Stomach smooth muscle (tissue), 2 donors: Measurements from ENCODE around the gene SH3D19.
"Not testable (repeated sequence)": the region's sequence is repeated elsewhere in the genome, so short reads cannot be mapped to it uniquely, and the experiment has no call there.

Experiments used
- H3K27ac ChIP-seq: one replicate; pipeline ENCODE4 v1.7.0; 2013; ENCODE audit warnings: mild to moderate bottlenecking, low read length, inconsistent platforms
- H3K27me3 ChIP-seq, 2 donors: one replicate each; pipeline ENCODE4 v1.7.0; 2013; ENCODE audit warnings: low read length in 2 of 2; ENCODE audit not compliant: insufficient read depth in 2 of 2, control insufficient read depth in 1 of 2
- H3K36me3 ChIP-seq, 2 donors: one replicate each; pipeline ENCODE4 v1.7.0; 2013; ENCODE audit warnings: low read length in 2 of 2; ENCODE audit not compliant: control insufficient read depth in 2 of 2, insufficient read depth in 2 of 2
- H3K4me1 ChIP-seq: one replicate; pipeline ENCODE4 v1.7.0; 2013; ENCODE audit warnings: low read length; ENCODE audit not compliant: control insufficient read depth, insufficient read depth
- H3K4me3 ChIP-seq, 2 donors: one replicate each; pipeline ENCODE4 v1.7.0; 2013; ENCODE audit warnings: low read length in 2 of 2
- H3K9ac ChIP-seq, 2 donors: one replicate each; pipeline ENCODE4 v1.7.0; 2013; ENCODE audit warnings: low read length in 2 of 2, mild to moderate bottlenecking in 1 of 2
- H3K9me3 ChIP-seq, 2 donors: one replicate each; pipeline ENCODE4 v1.7.0; 2013; ENCODE audit warnings: low read length in 2 of 2; ENCODE audit not compliant: control insufficient read depth in 2 of 2
- donor health status: healthy.
- donor health status: Pancreatic carcinoma.

The SH3D19 gene

DNA sequence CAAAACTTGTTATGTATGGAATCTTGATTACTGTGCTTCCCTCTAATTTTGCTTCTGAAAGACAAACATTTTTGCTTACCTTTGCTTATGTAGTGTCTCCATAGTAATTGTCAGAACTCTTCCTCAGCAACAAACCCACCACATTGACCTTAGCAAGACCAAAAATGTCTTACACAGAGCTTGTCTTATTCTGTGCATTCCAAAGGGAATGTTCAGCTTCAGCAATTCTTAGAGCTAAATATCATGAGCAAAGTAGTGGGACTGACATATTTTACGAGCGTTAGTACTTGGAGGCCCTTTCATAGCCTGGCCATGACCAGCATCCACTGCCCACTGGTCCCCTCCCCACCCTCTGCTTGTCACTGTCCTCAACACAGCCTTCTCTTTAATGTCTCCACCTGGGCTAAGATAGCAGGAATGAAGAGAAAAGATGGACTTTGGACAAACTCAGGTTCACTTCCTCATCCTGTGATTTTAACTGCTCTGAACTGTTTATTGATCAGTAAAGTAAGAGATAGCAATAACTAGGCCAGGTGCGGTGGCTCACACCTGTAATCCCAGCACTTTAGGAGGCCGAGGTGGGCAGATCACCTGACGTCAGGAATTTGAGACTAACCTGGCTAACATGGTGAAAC is 15.5 kb upstream of the SH3D19 start:
- H3K4me1 ChIP-seq: no peaks in the 10 kb centered on the region
- no peak overlapping the region for H3K4me3 ChIP-seq
- H3K9me3 ChIP-seq: no peaks in the 10 kb centered on the region
- no peak overlapping the region for H3K9ac ChIP-seq
- no peaks in the 10 kb centered on the region for H3K27me3 ChIP-seq
- H3K27ac ChIP-seq: no peak overlapping the region
- H3K36me3 ChIP-seq: no peaks in the 10 kb centered on the region

DNA sequence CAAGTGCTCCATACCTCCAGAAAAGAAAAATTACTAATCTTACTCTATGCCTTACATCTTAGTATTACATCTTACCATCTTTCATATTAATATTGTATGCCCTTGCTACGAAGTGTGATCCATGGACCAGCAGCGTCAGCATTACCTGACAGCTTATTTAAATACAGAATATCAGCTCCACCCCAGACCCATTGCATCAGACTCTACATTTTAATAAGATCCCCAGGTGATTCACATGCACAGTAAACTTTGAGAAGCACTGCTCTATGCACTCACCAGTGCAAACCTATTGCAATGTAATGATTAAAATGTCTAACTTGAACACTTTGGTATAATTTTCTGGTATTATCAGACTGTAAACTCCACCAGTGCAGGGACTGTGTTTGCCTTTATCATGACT is 14.1 kb upstream of the SH3D19 start:
- Histone ChIP-seq H3K27me3 (no peaks in the 10 kb centered on the region), H3K4me1 (no peaks in the 10 kb centered on the region), H3K36me3 (no peaks in the 10 kb centered on the region), H3K4me3 (no peak overlapping the region), H3K27ac (no peak overlapping the region), H3K9ac (no peak overlapping the region), H3K9me3 (no peaks in the 10 kb centered on the region)

DNA sequence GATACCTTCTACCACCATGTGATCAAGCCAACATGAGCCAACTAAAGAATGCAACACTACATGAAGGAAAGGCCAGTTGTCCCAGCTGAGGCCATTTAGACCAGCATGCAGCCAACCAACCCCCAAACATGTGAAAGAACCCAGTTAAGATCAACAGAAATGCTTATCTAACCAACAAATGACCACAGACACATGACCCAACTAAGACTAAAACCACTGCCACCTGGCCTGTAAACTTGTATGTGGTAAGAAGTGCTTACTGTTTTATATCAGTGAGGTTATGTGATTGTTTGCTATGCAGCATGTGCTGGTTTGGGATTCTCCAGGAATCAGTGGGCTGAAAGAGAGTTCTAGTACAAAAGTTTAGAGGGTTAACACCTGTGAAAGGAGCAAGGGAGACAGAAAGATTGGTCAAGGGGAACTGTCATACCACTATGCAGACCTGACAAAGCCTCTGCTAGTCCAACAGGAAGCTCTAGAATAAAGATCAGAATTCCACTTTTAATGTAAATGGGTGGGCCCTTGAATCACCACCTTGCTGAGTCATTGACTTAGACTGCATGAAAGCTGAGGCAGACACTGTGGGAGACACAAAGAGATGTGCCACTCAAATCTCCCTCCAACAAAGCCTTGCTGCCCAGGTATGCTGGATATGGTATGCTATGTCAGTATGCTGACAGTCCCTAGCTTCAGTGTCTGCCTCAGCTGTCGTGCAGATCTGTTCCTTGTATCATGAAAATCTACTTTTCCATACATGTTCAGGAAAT is 6.1 kb upstream of the SH3D19 start:
- Histone ChIP-seq H3K4me1 (no peaks in the 10 kb centered on the region), H3K4me3 (no peak overlapping the region), H3K36me3 (no peaks in the 10 kb centered on the region), H3K9ac (no peak overlapping the region), H3K27ac (no peak overlapping the region), H3K27me3 (no peaks in the 10 kb centered on the region), H3K9me3 (no peaks in the 10 kb centered on the region)

DNA sequence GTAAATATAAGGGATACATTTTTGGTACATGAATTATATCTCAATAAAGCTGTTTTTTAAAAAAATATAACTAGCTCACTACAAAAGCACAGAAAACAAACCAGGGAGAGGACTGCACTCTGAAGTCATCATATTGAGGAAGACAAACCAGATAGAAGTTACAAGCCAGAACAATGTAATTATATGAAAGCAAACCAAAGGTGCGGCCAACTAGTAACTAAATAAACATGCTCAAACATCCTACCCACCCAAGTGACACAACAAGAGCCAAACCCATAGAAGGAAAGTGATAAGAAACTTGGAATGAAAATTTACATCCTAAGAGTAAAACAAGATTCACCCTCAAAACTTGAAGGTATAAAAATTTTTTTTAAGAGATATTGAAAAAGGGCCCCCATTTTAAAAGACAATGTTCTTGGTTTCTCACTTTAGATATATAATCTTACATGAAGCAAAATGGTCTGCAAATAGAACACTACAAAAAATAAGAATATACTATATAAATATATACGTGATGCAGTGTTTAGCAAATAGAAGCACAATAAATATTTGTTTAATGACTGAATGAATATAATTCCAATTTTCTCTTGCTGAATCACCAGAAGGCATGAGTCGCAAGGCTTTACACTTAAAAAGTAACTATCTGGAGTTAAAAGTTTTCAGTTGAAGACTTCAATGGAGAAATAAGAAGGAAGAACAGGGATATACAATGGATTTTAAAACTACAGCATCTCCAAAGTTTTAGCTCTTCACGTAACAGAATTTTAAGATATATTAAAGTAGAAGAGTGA is 4.0 kb upstream of the SH3D19 start:
- Histone ChIP-seq H3K27ac (no peak overlapping the region), H3K4me3 (no peak overlapping the region), H3K36me3 (no peaks in the 10 kb centered on the region), H3K9me3 (no peaks in the 10 kb centered on the region), H3K4me1 (no peaks in the 10 kb centered on the region), H3K9ac (no peak overlapping the region), H3K27me3 (no peaks in the 10 kb centered on the region)

DNA sequence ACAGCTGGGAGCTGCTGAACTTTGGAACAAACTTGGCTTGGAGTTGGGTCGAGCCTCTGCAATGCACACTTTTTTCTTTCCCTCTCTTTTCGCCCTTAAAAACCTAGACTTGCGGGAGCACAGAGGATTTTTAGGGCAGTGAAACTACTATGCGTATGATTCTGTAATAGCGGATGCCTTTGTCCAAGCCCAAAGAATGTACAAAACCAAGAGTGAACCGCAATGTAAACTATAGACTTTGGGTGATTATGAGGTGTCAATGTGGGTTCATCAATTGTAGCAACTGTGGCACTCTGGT is 493 bp upstream of the SH3D19 start:
- H3K27me3 ChIP-seq: no peaks in the 10 kb centered on the region
- peak overlapping the region; percentile 84 to 90 for H3K4me3 ChIP-seq
- H3K27ac ChIP-seq: peak overlapping the region; percentile 84
- H3K9me3 ChIP-seq: no peaks in the 10 kb centered on the region
- H3K4me1 ChIP-seq: peaks cover 6% of the 10 kb centered on the region
- H3K36me3 ChIP-seq: no peaks in the 10 kb centered on the region
- H3K9ac ChIP-seq: peak overlapping the region; percentile 74 to 87

DNA sequence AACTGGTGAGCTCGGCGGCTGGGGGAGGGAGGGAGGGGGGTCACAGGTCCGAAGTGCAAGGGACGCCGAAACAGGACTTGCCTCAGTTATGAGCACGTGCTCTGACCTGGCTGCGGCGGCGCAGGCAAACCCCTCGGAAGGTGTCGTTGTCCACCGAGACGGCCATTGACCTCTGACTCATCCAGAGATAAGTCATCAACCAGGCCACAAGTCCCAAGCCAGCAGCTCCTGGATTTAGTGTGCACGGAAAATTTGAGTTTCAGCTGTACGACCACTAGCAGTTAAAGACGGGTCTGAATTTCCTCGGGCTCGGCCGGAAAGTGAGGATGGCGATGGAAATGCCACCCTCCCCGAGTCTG is 674 bp downstream of the SH3D19 start:
- Histone ChIP-seq H3K9me3 (no peaks in the 10 kb centered on the region), H3K27me3 (no peaks in the 10 kb centered on the region), H3K27ac (peak overlapping the region; percentile 84), H3K36me3 (no peaks in the 10 kb centered on the region), H3K4me3 (peak overlapping the region; percentile 84 to 90), H3K4me1 (peaks cover 6% of the 10 kb centered on the region), H3K9ac (peak overlapping the region; percentile 87)

DNA sequence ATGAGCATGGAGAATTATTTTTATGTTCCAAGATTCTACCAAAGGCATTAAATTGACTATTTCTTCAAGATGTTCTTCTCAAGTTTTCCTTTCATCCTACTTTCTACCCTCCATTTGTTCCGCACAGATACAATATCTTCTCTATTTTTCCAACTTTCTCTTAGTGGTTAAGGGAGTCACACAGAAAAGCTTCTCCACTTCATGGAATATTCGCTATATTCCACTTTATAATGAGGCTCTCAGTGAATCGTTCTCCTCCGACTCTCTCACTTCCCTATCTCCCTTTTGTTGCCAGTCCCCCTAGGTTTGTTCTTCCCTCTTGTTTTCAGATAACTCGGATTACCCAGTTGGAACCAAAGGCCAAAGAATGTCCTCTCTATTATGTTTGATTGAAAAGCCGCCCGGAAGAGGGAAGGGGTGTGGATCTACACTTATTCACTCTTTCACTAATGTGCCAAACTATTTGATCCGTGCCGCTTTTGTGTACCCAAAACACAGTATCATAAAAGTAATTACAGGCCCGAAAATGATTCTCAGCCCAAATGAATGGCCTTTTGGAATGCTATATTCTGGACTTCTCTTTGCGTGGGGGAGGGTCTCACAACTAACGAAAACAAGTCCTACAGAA is 1.2 kb downstream of the SH3D19 start:
- Histone ChIP-seq H3K4me3 (peak overlapping the region; percentile 84 to 90), H3K27ac (peak overlapping the region; percentile 84), H3K4me1 (peaks cover 6% of the 10 kb centered on the region), H3K27me3 (no peaks in the 10 kb centered on the region), H3K36me3 (no peaks in the 10 kb centered on the region), H3K9me3 (no peaks in the 10 kb centered on the region), H3K9ac (peak overlapping the region; percentile 43 to 87)

DNA sequence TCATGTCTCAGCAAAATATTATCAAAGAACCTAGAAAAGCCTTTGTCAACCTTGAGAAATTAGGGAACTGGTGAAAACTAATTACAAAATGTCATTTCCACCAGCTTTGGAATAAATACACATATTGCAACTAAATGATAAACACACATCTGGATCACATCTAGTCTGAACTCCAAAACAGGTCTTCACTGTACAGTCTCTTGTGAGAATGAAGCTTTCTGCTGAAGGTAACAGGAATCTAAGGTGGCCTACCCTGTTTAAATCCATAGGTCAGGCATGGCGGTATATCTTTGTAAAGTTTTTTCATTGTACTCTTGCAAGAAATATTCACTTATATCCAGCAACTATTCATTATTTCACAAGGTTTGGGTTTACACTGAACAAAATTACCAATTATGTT is 1.7 kb downstream of the SH3D19 start:
- peaks cover 6% of the 10 kb centered on the region for H3K4me1 ChIP-seq
- H3K9me3 ChIP-seq: no peaks in the 10 kb centered on the region
- peak overlapping the region; percentile 43 to 87 for H3K9ac ChIP-seq
- H3K27ac ChIP-seq: peak overlapping the region; percentile 84
- H3K36me3 ChIP-seq: no peaks in the 10 kb centered on the region
- H3K4me3 ChIP-seq: peak overlapping the region; percentile 84 to 90
- no peaks in the 10 kb centered on the region for H3K27me3 ChIP-seq

DNA sequence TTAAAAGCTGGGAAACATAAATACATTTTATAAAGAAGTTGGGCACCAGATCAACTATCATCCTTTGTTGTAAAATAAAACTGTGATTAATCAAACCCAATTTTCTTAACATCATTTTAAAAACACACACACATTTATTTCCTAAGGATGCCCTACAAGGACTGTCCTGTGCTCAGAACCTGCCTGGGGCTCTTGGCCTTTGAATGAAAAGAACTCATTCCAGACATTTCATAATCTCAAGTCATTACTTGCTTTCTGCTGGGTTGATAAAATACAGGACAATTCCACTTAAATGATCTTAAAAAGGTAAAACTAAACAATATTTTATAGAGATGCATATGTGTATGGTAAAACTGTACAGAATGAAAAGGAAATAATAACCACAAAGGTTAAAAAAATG is 2.8 kb downstream of the SH3D19 start:
- Histone ChIP-seq H3K4me1 (peaks cover 7% of the 10 kb centered on the region), H3K4me3 (peak overlapping the region in 1 of 2 donors; percentile 84), H3K27ac (peak overlapping the region; percentile 84), H3K9me3 (no peaks in the 10 kb centered on the region), H3K36me3 (no peaks in the 10 kb centered on the region), H3K9ac (peak overlapping the region in 1 of 2 donors; percentile 87), H3K27me3 (no peaks in the 10 kb centered on the region)

DNA sequence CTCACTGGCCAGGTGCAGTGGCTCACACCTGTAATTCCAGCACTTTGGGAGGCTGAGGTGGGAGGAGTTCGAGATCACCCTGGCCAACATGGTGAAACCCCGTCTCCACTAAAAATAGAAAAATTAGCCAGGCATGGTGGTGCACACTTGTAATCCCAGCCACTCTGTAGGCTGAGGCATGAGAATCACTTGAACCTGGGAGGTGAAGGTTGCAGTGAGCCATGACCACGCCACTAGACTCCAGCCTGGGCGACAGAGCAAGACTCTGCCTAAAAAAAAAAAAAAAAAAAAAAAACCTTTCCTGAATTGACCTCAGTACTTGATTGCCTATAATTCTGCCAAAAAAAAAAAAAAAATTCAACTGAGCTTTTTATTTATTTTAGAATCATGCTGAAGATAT is 3.2 kb downstream of the SH3D19 start:
- H3K9me3 ChIP-seq, H3K9ac ChIP-seq, H3K36me3 ChIP-seq, H3K27me3 ChIP-seq: not testable (repeated sequence)
- peaks cover 11% of the 10 kb centered on the region for H3K4me1 ChIP-seq
- peak overlapping the region; percentile 84 for H3K27ac ChIP-seq
- peak overlapping the region; percentile 4 to 35 for H3K4me3 ChIP-seq
